GM18505 (cell line): ENCODE measurements around the gene SDHAF1.
A peak's percentile ranks its signal among the peaks of the same experiment; 100 is the strongest.
"Not testable (repeated sequence)": the region's sequence is repeated elsewhere in the genome, so short reads cannot be mapped to it uniquely, and the experiment has no call there.

ENCODE experiments used
- ATAC-seq: cut with Tn5 transposase; IDR thresholded peaks from one replicate; pipeline ENCODE4 v1.9.1; 2021; ENCODE audit not compliant: unreplicated experiment
- POLR2A ChIP-seq: IDR thresholded peaks from 4 replicates; pipeline ENCODE4 v1.6.1; 2011; ENCODE audit warnings: borderline replicate concordance; ENCODE audit not compliant: insufficient read depth, insufficient read length; ENCODE audit errors: extremely low read depth

SDHAF1 gene, protein sequence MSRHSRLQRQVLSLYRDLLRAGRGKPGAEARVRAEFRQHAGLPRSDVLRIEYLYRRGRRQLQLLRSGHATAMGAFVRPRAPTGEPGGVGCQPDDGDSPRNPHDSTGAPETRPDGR

DNA sequence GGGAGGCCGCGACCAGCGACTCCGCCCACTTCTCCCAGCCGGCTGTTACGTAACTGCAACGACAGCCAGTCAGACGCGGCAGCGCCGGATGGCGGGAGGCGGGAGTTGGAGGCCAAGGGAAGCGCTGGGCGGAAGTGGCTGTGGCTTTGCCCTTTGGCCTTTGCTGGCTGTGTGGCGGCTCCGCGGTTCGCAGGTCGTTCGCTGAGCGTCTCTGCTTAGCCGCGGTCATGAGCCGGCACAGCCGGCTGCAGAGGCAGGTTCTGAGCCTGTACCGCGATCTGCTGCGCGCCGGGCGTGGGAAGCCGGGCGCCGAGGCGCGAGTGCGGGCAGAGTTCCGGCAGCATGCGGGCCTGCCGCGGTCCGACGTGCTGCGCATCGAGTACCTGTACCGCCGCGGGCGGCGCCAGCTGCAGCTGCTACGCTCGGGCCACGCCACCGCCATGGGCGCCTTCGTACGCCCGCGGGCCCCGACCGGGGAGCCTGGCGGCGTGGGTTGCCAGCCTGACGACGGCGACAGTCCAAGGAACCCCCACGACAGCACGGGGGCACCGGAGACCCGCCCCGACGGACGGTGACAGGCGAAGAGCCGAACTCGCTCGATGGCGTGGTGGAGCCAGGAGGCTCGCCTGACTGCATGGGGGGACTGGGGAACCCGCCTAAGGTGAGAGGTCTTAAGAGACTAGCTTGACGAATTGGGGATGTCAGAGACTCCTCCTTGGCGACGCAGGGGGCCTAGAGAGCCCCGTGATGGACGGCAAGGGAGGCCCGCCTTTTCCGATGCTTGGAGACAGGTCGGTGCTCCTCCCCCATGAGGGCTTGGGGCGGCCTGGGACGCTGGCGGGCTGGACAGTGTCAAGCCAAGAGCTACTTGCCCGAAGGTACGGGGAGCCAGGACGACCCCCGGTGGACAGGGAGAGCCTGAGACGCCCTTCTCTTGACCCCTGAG is at the start of gene SDHAF1:
Gene SDHAF1, plus strand, starts transcription at position 141 of the 946 bp plus-strand sequence. Its CDS starts 87 bp downstream, at position 228.
- TF ChIP-seq POLR2A = peak; percentile 90
- peak; percentile 69 for ATAC-seq

DNA sequence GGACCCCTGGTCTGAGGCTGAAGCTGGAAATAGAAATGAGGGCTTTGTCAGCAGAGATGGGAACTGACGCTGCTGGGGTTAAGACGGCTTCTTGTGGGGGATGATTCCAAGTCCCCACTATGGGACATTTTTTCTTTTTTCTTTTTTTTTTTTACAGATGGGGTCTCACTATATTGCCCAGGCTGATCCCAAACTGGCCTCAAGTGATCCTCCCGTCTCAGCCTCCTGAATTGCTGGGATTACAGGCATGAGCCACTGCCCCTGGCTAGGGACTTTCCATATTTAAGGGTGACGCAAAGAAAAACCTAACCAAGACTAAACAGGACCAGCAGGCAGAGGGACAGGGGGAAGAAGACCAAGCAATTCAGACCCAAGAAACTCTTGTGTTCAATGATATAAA is 48.8 kb upstream of the SDHAF1 start:
- no peak for TF ChIP-seq POLR2A
- no peak for ATAC-seq

DNA sequence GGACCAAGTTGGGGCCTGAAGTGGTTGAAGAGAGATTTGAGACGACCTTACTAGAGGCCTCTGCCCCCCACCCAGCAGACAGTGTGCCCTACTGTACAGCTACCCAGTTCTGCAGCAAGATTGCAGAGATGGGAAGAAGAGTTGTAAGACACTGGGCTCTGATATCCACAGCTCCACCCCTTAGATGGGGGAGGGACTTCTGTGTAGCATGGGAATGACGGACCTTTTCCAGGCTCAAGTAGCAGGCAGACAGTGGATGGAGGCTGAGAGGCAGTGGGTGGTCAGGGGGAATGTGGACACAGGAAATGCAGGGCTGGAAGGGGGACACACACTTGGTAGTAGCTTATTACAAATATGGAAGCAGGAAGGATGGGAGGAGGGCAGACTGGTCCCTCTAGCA is 45.9 kb upstream of the SDHAF1 start:
- ATAC-seq = no peak
- no peak for TF ChIP-seq POLR2A

DNA sequence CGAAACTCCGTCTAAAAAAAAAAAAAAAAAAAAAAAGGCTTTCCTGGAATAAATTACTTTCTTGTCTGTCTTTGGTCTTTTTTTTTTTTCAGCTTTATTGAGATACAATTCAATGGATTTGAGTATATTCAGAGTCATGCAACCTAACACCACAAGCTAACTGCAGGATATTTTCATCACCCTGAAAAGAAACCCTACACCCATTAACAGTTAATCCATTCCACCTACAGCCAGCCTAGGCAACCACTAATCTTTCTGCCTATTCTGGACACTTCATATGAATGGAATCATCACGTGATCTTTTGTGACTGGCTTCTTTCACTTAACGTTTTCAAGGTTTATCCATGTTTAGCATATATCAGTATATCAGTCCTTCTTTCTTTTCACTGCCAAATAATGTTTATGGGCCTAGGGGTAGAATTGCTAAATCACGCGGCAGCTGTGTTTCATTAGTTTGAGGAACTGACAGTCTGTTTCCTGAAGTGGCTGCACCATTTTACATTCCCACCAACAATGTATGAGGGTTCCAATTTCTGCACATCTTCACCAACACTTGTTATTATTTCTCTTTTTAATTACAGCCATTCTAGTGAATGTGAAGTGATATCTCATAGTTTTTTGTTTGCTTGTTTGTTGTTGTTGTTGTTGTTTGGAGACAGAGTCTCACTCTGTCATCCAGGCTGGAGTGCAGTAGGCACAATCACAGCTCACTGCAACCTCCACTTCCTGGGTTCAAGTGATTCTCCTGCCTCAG is 38.9 kb upstream of the SDHAF1 start:
- TF ChIP-seq POLR2A = no peak
- no peak for ATAC-seq

DNA sequence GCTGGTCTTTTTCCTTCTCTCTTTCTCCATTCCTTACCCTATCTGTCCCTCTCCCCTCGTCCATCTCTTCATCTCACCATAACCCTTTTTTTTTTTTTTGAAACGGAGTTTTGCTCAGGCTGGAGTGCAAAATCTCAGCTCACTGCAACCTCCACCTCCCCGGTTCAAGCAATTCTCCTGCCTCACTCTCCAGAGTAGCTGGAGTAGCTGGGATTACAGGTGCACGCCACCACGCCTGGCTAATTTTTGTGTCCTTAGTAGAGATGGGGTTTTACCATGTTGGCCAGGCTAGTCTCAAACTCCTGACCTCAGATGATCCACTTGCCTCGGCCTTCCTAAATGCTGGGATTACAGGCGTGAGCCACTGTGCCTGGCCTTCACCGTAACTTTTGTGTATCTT is 37.6 kb upstream of the SDHAF1 start:
- not testable (repeated sequence) for ATAC-seq

DNA sequence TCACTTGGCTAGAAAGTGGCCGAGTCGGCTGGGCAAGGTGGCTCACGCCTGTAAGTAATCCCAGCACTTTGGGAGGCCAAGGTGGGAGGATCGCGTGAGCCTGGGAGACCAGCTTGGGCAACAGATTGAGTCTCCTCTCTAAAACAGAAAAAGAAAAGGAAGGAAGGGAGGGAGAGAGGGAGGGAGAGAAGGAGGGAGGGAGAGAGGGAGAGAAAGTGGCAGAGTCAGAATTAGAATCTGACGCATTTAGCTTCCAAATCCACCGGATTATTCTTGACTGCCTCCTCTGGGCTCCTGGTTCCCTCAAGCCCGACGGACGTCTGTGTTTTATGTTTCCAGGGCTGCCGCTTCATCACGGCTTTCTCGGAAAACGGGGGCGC is 36.3 kb upstream of the SDHAF1 start:
- TF ChIP-seq POLR2A = no peak
- ATAC-seq = no peak

DNA sequence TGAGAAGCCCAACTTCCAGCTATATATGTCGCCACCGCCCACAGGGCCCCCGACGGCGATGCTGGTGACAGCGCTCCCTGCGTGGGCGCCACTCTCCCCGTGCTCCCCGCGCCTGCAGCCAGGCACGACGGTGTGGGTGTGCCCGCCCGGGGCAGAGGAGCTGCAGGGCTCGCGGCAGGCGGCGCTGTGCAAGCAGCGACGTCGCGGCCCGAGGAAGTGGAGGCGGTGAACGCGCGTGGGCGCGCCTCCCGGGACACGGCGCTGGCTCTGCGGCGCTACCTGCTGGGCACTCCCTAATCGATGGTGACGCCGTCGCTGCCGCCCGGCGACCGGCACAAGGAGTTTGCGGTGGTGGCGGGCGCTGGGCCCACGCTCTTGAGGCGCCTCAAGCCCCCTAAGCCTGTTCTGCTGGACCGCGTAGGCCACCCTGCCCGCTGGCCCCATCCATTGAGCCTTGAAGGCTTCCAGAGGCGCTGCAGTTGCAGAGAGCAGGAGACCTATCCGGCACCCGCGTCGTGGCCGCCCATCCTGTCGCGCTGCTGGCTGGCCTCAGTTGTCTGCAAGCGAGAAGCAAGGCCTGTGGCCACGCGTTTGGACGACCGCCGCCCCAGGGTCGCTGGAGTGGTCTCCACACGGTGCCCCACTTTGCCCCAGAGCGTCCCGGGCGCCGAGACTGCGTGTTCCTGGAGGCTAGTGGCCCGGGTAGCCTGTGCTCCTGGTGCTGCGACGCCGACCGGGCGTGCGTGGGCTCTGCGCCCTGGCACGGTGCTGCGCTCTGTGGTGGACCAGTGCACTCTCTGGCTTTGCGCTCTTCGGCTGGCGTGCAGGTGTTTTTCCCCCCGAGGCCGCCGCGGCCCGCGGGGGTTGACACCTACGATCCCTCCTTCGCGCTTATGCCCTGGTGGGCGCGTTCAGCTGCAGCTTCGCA is 35.7 kb upstream of the SDHAF1 start:
- no peak for ATAC-seq
- no peak for TF ChIP-seq POLR2A

DNA sequence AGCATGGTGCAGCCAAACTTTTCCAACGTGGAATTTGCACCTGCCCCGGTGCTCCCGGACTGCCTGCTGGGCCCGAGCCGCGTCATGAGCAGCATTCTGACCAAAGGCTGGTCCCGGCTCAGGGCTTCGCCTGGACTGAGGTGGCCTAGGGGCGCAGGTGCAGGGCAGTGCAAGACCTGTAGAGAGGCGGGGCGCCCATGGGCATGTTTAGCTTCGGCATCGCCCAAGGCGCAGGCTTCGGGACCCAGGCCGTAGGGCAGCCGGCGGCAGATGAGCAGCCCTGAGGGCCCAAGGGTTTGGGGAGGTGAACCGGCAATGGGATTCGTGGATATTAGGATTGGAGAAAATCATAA is 35.0 kb upstream of the SDHAF1 start:
- TF ChIP-seq POLR2A = no peak
- ATAC-seq = no peak

DNA sequence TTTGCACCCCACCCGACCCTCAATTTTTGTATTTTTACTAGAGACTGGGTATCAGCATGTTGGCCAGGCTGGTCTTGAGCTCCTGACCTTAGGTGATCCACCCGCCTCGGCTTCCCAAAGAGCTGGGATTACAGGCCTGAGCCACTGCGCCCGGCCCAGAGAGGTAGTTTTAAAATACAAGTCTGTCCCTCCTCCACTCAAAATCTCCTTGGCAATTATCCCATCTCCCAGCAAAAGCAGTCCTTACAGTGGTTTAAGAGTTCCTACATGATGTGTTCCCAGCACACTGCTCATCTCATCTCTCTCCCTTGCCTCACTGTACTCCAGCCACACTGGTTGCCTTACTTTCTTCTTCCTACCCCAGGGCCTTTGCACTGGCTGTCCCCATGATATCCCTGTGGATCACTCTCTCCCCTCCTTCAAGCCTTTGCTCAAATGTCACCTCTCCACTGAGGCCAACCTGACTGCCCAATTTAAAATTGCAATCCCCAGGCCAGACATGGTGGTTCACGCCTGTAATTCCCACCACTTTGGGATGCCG is 34.5 kb upstream of the SDHAF1 start:
- no peak for ATAC-seq
- TF ChIP-seq POLR2A = no peak

DNA sequence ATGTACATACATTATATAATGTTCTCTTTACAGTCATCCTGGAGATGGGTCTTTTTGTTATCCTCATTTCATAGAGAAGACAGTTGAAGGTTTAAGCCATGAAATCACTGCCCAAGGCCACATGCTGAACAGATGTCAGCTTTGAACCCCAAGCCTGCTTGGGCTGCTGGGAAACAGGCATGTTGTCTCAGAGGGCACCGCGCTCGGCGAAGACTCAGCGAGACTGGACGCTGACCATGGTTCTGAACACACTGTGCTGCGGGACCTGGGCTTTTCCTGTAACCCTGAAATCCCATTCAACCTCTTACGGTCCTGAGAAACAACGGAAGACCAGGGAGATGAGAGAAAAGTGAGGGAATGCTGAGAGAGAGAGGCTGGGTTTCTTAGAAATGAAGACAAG is 31.5 kb upstream of the SDHAF1 start:
- no peak for TF ChIP-seq POLR2A
- ATAC-seq = no peak

DNA sequence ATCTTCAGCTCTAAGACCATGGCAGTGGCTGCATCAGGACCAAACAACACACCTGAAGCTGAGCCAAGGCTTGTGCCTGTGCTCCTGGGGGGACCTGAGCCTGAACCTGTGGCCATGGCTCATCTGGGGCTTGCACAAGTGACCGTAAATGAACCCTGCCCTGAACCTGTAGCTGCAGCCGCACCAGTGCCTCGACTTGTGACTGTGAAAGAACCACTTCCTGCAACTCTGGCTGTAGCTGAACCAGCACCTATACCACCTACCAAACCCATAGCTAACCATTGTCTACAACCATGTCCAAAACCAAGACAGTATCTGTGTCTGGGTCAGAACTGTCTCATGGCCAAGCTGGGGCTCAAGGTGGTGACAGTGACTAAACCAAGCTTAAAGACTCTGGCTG is 28.2 kb upstream of the SDHAF1 start:
- TF ChIP-seq POLR2A = no peak
- no peak for ATAC-seq

DNA sequence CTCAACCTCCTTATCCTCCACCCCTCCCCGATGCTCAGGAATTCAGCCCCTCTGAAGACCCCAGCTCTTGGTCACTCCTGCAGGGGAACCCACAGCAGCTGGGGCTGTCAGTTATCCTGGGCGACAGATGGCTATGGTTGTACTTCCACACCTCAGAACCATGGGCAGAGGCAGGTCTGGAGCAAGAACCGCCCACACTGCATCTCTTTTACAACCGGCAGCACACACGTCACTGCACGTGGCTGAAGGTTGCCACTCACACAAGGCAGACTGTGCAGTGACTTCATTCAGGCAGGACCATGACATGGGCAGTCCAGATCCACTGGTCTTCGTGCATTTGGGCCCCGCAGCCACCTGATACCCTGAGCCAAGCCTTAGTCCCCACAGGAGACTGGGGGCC is 21.5 kb upstream of the SDHAF1 start:
- ATAC-seq = no peak
- TF ChIP-seq POLR2A = no peak

DNA sequence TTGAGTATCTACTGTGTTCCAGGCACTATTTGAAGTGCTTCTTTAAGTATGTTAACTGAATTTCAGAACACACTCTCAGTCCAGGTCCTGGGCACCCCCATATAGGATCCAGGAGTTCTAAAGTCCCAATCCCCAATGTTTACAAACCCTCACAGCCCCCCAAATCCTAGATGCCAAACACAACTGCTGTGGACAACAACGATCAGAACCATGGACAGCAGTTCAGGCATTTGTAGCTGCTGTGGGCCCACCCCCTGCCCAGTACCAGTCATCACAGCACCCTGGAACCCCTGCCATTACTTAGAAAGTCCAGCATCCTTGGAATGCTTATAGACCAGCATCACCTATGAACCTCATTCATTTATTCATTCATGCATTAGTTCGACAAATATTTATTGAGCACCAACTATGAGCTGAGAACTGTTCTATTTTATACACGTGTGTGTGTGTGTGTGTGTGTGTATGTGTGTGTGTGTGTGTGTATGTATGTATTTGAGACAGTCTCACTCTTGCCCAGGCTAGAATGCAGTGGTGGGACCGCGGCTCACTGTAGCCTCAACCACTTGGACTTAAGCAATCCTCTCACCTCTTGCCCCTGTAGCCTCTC is 19.3 kb upstream of the SDHAF1 start:
- no peak for TF ChIP-seq POLR2A
- ATAC-seq = no peak
